ENCODE results near the gene KIRREL3. TPM values are rescaled to one million over a fixed set of nuclear protein-coding genes. Genes with fewer than 3 reads are reported as not detected.

KIRREL3 gene
- total and polyA plus RNA-seq, 9 of the 15 experiments (the other 6 are each of a cell fraction or from before 2014, with no cell fraction given), result 0.04 to 0.10 TPM; not detected in 7

GRCh38 chr11:127027789-127028188 is 27.2 kb upstream of the KIRREL3 start:
- FAIRE-seq (no peak), DNase-seq (ENCODE audit: extremely low read depth in 1 of 4, low spot score in 3 of 4) (no peak), ATAC-seq (no peak)
- Histone ChIP-seq H3K9me1 (ENCODE audit: control insufficient read depth, insufficient read depth, low read length) (no peaks in the 10 kb centered on the region), H3K4me1 (replicated peaks in 1 of 2; ENCODE audit: control insufficient read depth in 2 of 2, insufficient read depth in 2 of 2, low read length in 2 of 2) (no peaks in the 10 kb centered on the region), H3K4me2 (ENCODE audit: insufficient read depth, low read length) (no peak overlapping the region), H2AFZ (ENCODE audit: low read depth, low read length) (no peak overlapping the region), H3K36me3 (ENCODE audit: control insufficient read depth, insufficient read depth, low read length) (no peaks in the 10 kb centered on the region), H3K9me3 (replicated peaks; ENCODE audit: control insufficient read depth, insufficient read depth, low read depth, low read length) (no peaks in the 10 kb centered on the region), H4K20me1 (replicated peaks; ENCODE audit: control insufficient read depth, insufficient read depth, low read length) (no peaks in the 10 kb centered on the region), H3K4me3 (no peak overlapping the region), H3K79me2 (ENCODE audit: control insufficient read depth, insufficient read depth, low read length) (no peaks in the 10 kb centered on the region), H3K9ac (ENCODE audit: insufficient read depth in 1 of 2, low read depth in 2 of 2, low read length in 2 of 2) (no peak overlapping the region), H3K27me3 (ENCODE audit: control insufficient read depth in 2 of 2, insufficient read depth in 2 of 2, low read length in 2 of 2) (no peaks in the 10 kb centered on the region), H3K27ac (ENCODE audit: extremely low read depth, low read depth, low read length) (no peak overlapping the region)
- 0% methylated on average over 5 of the region's 5 CpGs for WGBS (ENCODE audit: insufficient coverage, low coverage, missing lambda C conversion rate)
- intact Hi-C loops (cut with micrococcal nuclease) (no loop called here), in situ Hi-C loops (cut with MboI) (no loop called here)
- ChIA-PET POLR2A (no interaction called here), CTCF (ENCODE audit: low intra/inter-chr PET ratio) (no interaction called here)
- no TSS peak for BruUV-seq (replicated peaks)
- TF ChIP-seq ZNF347 (CRISPR knock-in tag; IDR thresholded peaks at IDR 0.05; ENCODE audit: low read depth) (no peak), HMG20B (CRISPR knock-in tag; IDR thresholded peaks at IDR 0.05) (no peak), ASH1L (IDR thresholded peaks at IDR 0.05; ENCODE audit: borderline replicate concordance, low read depth, partially characterized antibody) (no peak), CBFA2T2 (conservative IDR thresholded peaks at IDR 0.05) (no peak), ILK (tag; IDR thresholded peaks at IDR 0.05; ENCODE audit: borderline replicate concordance, low read depth) (no peak), SAFB2 (IDR thresholded peaks at IDR 0.05; ENCODE audit: borderline replicate concordance, low read depth, low read length, severe bottlenecking) (no peak), RBM15 (IDR thresholded peaks at IDR 0.05; ENCODE audit: insufficient read depth, low read length) (no peak), KLF10 (CRISPR knock-in tag; IDR thresholded peaks at IDR 0.05) (no peak), TEAD1 (CRISPR knock-in tag; IDR thresholded peaks at IDR 0.05) (no peak), MTA1 (IDR thresholded peaks at IDR 0.05; ENCODE audit: borderline replicate concordance) (no peak), ZNF165 (CRISPR knock-in tag; IDR thresholded peaks at IDR 0.05; ENCODE audit: borderline replicate concordance) (no peak), ZNF644 (tag; IDR thresholded peaks at IDR 0.05; ENCODE audit: low read depth) (no peak), C11orf30 (IDR thresholded peaks at IDR 0.05; ENCODE audit: low read depth) (no peak), ARID3B (CRISPR knock-in tag; IDR thresholded peaks at IDR 0.05; ENCODE audit: borderline replicate concordance) (no peak), FOXJ2 (tag; IDR thresholded peaks at IDR 0.05) (no peak), PATZ1 (CRISPR knock-in tag; IDR thresholded peaks at IDR 0.05; ENCODE audit: borderline replicate concordance) (no peak), PHB2 (IDR thresholded peaks at IDR 0.05; ENCODE audit: low read depth) (no peak), MED1 (CRISPR knock-in tag; IDR thresholded peaks at IDR 0.05; ENCODE audit: borderline replicate concordance) (no peak), NR0B1 (IDR thresholded peaks at IDR 0.05; ENCODE audit: partially characterized antibody) (no peak), POLR2A (conservative IDR thresholded peaks at IDR 0.05) (no peak)

Measured in K562 (cell line).